Activated CD4-positive, alpha-beta T cell treated with anti-CD3 and anti-CD28 coated beads for 4 hours (primary cell): Measurements from ENCODE around the gene METTL1.
"Not testable (repeated sequence)": the region's sequence is repeated elsewhere in the genome, so short reads cannot be mapped to it uniquely, and the experiment has no call there.

Source experiments
- DNase-seq, 2 donors: peaks; one replicate each; pipeline ENCODE4 v3.0.0-alpha.2; 2020

Gene METTL1

GRCh38 chr12:57771873-57772428, at the start of gene METTL1:
Gene METTL1 (minus strand): TSS chr12:57772105. CDS start chr12:57772083, 22 bp downstream.
- peak; percentile 93 for DNase-seq

GRCh38 chr12:57821015-57821414, 49.1 kb upstream of the METTL1 start:
- DNase-seq = not testable (repeated sequence)

- not testable (repeated sequence) for DNase-seq
Observed at GRCh38 chr12:57820119-57820518, 48.2 kb upstream of the METTL1 start.

GRCh38 chr12:57817990-57818331, 46.1 kb upstream of the METTL1 start:
- not testable (repeated sequence) for DNase-seq

- DNase-seq = no peak
Observed at GRCh38 chr12:57817261-57817989, 45.5 kb upstream of the METTL1 start.

GRCh38 chr12:57816855-57817151, 44.9 kb upstream of the METTL1 start:
- no peak for DNase-seq

GRCh38 chr12:57816001-57816854, 44.3 kb upstream of the METTL1 start:
- no peak for DNase-seq

GRCh38 chr12:57815177-57816000, 43.5 kb upstream of the METTL1 start:
- no peak for DNase-seq

GRCh38 chr12:57813971-57814772, 42.3 kb upstream of the METTL1 start:
- no peak for DNase-seq

- no peak for DNase-seq
Observed at GRCh38 chr12:57813111-57813970, 41.4 kb upstream of the METTL1 start.

- no peak for DNase-seq
Observed at GRCh38 chr12:57811028-57811755, 39.3 kb upstream of the METTL1 start.

- no peak for DNase-seq
Observed at GRCh38 chr12:57810450-57810849, 38.5 kb upstream of the METTL1 start.

- no peak for DNase-seq
Observed at GRCh38 chr12:57809425-57809824, 37.5 kb upstream of the METTL1 start.

- DNase-seq = no peak
Observed at GRCh38 chr12:57808351-57808750, 36.4 kb upstream of the METTL1 start.

- no peak for DNase-seq
Observed at GRCh38 chr12:57807285-57807684, 35.4 kb upstream of the METTL1 start.

- no peak for DNase-seq
Observed at GRCh38 chr12:57806677-57807076, 34.8 kb upstream of the METTL1 start.

GRCh38 chr12:57803319-57803893, 31.5 kb upstream of the METTL1 start:
- DNase-seq = peak; percentile 17 to 20

GRCh38 chr12:57802607-57803006, 30.7 kb upstream of the METTL1 start:
- no peak for DNase-seq

GRCh38 chr12:57800965-57801364, 29.1 kb upstream of the METTL1 start:
- no peak for DNase-seq

- DNase-seq = no peak
Observed at GRCh38 chr12:57797933-57798332, 26.0 kb upstream of the METTL1 start.
